Sigmoid colon (tissue), 7 donors: Measurements from ENCODE around the gene LCMT1. TPM values are rescaled to one million over a fixed set of nuclear protein-coding genes. Genes with fewer than 3 reads are reported as not detected.

Experiments
- DNase-seq: peaks from one replicate; pipeline ENCODE4 v3.0.0-alpha.2; 2019
- H3K27ac ChIP-seq, 4 donors: fragments of 200-600 bp; sonication (generic); one replicate each; pipeline ENCODE4 v1.5.1; 2016 to 2019; ENCODE audit warnings: mild to moderate bottlenecking in 1 of 4
- H3K27me3 ChIP-seq, 3 donors: fragments of 200-600 bp; sonication (generic); one replicate each; pipeline ENCODE4 v1.5.1; 2019; ENCODE audit warnings: mild to moderate bottlenecking in 1 of 3
- H3K36me3 ChIP-seq, 4 donors: fragments of 200-600 bp; sonication (generic); one replicate each; pipeline ENCODE4 v1.5.1; 2016 to 2019
- H3K4me1 ChIP-seq, 4 donors: fragments of 200-600 bp; sonication (generic); one replicate each; pipeline ENCODE4 v1.5.1; 2017 to 2019
- H3K4me3 ChIP-seq, 4 donors: fragments of 200-600 bp; sonication (generic); one replicate each; pipeline ENCODE4 v1.5.1; 2017 to 2019; ENCODE audit warnings: mild to moderate bottlenecking in 2 of 4, moderate library complexity in 1 of 4
- H3K9me3 ChIP-seq, 4 donors: fragments of 200-600 bp in 3 of 4; sonication (generic) in 3 of 4; one replicate each; pipeline versions ENCODE4 v1.5.1 to v1.6.1; 2013 to 2019
- EP300 ChIP-seq, 4 donors: sonication (generic); formaldehyde crosslinking; IDR thresholded peaks; one replicate each; pipeline ENCODE4 v1.6.1; 2017; ENCODE audit warnings: antibody characterized with exemption in 4 of 4
- POLR2A ChIP-seq, 2 donors: fragments of 450-650 bp; IDR thresholded peaks; one replicate each; pipeline ENCODE4 v1.6.1; 2016; ENCODE audit warnings: antibody characterized with exemption in 2 of 2, mild to moderate bottlenecking in 2 of 2, moderate library complexity in 2 of 2
- POLR2AphosphoS5 ChIP-seq, 4 donors: sonication (generic); formaldehyde crosslinking; IDR thresholded peaks; one replicate each; pipeline ENCODE4 v1.6.1; 2017; ENCODE audit warnings: antibody characterized with exemption in 4 of 4
- WGBS, 2 donors: extraction: QIAGEN DNeasy Blood & Tissue Kit; methylation state at CpG; one replicate each; pipeline ENCODE4 v1.1.7; 2013; 5-methylcytosine and 5-hydroxymethylcytosine counted together
- intact Hi-C: fragments of 100-400 bp; cut with DNase I; formaldehyde crosslinking; loops from one replicate; pipeline ENCODE4 v1.15.1; 2023
- polyA plus RNA-seq, 3 donors: library from polyadenylated mRNA; stranded (reverse); fragments of 200-250 nt; gene quantifications; one replicate each; pipeline ENCODE4 v1.2.3, GENCODE V29; 2013
- total RNA-seq, 4 donors: library from RNA; depleted of rRNA; stranded (reverse); fragments of >200 nt; gene quantifications; one replicate each; pipeline ENCODE4 v1.1.0, GENCODE V29; 2016
- TF ChIP-seq, protein P1 (sequence below), 4 experiments: fragments of 450-650 bp in 3 of 4; fragments of 200-600 bp in 1 of 4; IDR thresholded peaks; one replicate each; pipeline ENCODE4 v1.5.1; 2016 to 2019; ENCODE audit warnings: antibody characterized with exemption in 4 of 4, mild to moderate bottlenecking in 3 of 4, moderate library complexity in 2 of 4
- donor health status: healthy with polysubstance abuse.
- donor health status: Bipolar disorder and iron deficiency.
- donor health status: healthy.

Gene LCMT1
- total and polyA plus RNA-seq, 7 donors = 27.0 to 61.5 (median 43.5) TPM

DNA sequence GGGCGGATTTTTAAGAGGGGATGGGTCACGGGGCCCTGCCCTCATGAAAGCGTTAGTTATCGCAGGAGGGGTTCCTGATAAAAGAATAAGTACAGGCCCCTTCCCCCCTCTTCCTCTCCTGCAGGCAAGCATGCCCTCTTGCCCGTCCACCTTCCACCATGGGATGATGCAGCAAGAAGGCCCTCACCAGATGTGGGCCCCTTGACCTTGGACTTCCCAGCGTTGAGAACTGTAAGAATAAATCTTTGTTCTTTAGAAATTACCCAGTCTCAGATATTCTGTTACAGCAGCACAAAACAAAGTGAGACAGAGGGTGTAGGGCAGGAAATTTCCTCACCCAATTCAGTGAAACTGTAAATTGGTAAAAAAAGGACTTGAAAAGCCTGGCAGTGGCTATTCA, 27.8 kb upstream of the LCMT1 start:
- intact Hi-C loops = no loop called here
- WGBS, 2 donors = 84 to 85% methylated on average over 6 of the region's 6 CpGs
- Histone ChIP-seq H3K4me1 (no peaks in the 10 kb centered on the region), H3K9me3 (no peaks in the 10 kb centered on the region), H3K36me3 (peaks cover 0 to 4% (median 0%) of the 10 kb centered on the region in 4 donors), H3K27ac (no peak overlapping the region), H3K27me3 (no peaks in the 10 kb centered on the region), H3K4me3 (no peak overlapping the region)
- TF ChIP-seq, protein P1, sequence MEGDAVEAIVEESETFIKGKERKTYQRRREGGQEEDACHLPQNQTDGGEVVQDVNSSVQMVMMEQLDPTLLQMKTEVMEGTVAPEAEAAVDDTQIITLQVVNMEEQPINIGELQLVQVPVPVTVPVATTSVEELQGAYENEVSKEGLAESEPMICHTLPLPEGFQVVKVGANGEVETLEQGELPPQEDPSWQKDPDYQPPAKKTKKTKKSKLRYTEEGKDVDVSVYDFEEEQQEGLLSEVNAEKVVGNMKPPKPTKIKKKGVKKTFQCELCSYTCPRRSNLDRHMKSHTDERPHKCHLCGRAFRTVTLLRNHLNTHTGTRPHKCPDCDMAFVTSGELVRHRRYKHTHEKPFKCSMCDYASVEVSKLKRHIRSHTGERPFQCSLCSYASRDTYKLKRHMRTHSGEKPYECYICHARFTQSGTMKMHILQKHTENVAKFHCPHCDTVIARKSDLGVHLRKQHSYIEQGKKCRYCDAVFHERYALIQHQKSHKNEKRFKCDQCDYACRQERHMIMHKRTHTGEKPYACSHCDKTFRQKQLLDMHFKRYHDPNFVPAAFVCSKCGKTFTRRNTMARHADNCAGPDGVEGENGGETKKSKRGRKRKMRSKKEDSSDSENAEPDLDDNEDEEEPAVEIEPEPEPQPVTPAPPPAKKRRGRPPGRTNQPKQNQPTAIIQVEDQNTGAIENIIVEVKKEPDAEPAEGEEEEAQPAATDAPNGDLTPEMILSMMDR (IDR thresholded peaks at IDR 0.05) = no peak
- no peak for TF ChIP-seq POLR2A (IDR thresholded peaks at IDR 0.05)
- no peak for TF ChIP-seq POLR2AphosphoS5 (IDR thresholded peaks at IDR 0.05)
- TF ChIP-seq EP300 (IDR thresholded peaks at IDR 0.05) = no peak
- no peak for DNase-seq

DNA sequence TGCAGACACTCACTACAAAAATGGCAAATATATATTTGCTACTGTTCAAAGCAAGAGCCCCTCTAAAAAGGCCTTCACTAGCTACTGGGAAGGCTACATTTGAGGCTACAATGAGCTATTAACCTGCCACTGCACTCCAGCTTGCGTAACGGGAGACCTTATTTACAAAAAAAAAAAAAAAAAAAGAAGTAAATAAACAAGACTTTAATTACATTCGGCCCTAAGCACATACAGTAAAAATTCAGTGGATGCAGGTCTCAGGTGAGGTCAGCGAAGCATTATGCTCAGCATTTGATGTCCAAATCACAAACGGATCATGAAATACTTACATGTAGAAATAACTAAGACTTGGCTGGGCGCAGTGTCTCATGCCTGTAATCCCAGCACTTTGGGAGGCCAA, 26.7 kb upstream of the LCMT1 start:
- Histone ChIP-seq H3K27me3 (no peaks in the 10 kb centered on the region), H3K36me3 (peaks cover 0 to 4% (median 0%) of the 10 kb centered on the region in 4 donors), H3K4me3 (no peak overlapping the region), H3K27ac (no peak overlapping the region), H3K4me1 (no peaks in the 10 kb centered on the region), H3K9me3 (no peaks in the 10 kb centered on the region)
- intact Hi-C loops = no loop called here
- DNase-seq = no peak
- TF ChIP-seq POLR2AphosphoS5 (IDR thresholded peaks at IDR 0.05) (no peak), POLR2A (IDR thresholded peaks at IDR 0.05) (no peak), EP300 (IDR thresholded peaks at IDR 0.05) (no peak)
- TF ChIP-seq, protein P1 (IDR thresholded peaks at IDR 0.05) = no peak
- WGBS, 2 donors = 66 to 78% methylated on average over 6 of the region's 6 CpGs

DNA sequence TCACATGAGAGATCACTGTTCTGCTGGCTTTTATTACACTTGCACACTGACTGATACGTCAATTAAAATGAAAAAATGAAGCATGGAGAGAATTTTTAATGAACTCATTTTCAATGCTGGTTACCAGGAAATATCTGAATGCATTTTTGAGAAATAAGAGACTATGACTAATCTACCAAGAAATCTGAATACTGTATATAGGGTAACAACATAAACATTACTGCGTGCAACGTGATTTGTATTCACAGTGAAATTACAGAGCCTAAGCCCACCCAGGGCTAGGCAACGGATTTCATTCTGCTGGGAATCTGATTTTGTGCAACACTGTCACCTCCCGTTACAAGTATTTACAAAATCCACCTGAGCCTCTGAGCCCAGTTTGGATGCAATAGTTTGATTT, 23.8 kb upstream of the LCMT1 start:
- H3K4me1 ChIP-seq = no peaks in the 10 kb centered on the region
- no peaks in the 10 kb centered on the region for H3K9me3 ChIP-seq
- no peak for DNase-seq
- no peak overlapping the region for H3K4me3 ChIP-seq
- no peaks in the 10 kb centered on the region for H3K36me3 ChIP-seq
- WGBS, 2 donors = 69 to 70% methylated on average over 5 of the region's 5 CpGs
- intact Hi-C loops = no loop called here
- H3K27ac ChIP-seq = no peak overlapping the region
- H3K27me3 ChIP-seq = no peaks in the 10 kb centered on the region
- TF ChIP-seq POLR2AphosphoS5 (IDR thresholded peaks at IDR 0.05) (no peak), EP300 (IDR thresholded peaks at IDR 0.05) (no peak), POLR2A (IDR thresholded peaks at IDR 0.05) (no peak)
- TF ChIP-seq, protein P1 (IDR thresholded peaks at IDR 0.05) = no peak

DNA sequence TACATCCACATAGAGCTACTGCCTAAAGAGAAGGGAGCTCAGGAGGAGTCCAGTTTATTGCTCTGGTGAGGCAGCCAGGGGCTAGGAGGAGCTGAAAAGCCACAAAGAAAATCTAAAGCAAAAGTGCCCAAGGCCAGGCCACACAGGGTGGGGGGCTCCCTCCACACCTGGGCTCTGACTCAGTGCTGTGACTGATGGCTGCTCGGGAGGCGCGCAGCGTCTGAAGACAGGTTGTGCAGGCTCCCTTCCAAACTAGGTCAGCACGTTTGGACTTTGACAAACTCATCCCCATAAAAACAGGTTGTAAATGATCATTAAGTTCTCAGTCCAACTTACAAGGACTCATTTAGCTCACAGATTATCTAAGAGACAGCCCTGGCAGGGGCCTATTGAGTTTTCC, 22.2 kb upstream of the LCMT1 start:
- no peaks in the 10 kb centered on the region for H3K4me1 ChIP-seq
- no peak overlapping the region for H3K27ac ChIP-seq
- no peaks in the 10 kb centered on the region for H3K9me3 ChIP-seq
- H3K4me3 ChIP-seq = no peak overlapping the region
- WGBS, 2 donors = 18 to 57% methylated on average over 5 of the region's 5 CpGs
- TF ChIP-seq POLR2A (IDR thresholded peaks at IDR 0.05) = no peak
- no peak for TF ChIP-seq EP300 (IDR thresholded peaks at IDR 0.05)
- TF ChIP-seq POLR2AphosphoS5 (IDR thresholded peaks at IDR 0.05) = no peak
- TF ChIP-seq, protein P1 (IDR thresholded peaks at IDR 0.05) = no peak
- no peak for DNase-seq
- no peaks in the 10 kb centered on the region for H3K36me3 ChIP-seq
- H3K27me3 ChIP-seq = no peaks in the 10 kb centered on the region
- intact Hi-C loops = no loop called here

DNA sequence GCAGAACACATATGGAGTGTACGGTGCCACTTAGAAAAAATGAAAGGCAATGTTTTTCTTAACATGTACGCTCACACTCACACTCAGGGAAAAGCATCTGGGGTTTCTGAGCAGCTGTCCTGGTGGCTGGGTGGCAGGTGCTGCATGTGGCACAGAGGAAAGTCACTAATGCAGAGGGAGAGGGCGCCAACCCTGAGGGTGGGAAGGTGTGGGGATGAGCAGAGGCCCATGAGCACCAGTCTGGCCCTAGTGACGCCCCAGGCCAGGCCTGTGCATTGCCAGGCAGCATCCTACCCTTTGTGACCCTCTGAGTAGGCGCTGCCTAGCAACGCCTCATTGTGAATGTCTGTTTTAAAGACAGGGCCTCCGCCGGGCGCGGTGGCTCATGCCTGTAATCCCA, 19.1 kb upstream of the LCMT1 start:
- 84 to 91% methylated on average over 10 of the region's 10 CpGs for WGBS, 2 donors

More for the DNA sequence above, 19.1 kb upstream of the LCMT1 start:
- no peak for TF ChIP-seq POLR2AphosphoS5 (IDR thresholded peaks at IDR 0.05)
- TF ChIP-seq POLR2A (IDR thresholded peaks at IDR 0.05) = no peak
- TF ChIP-seq, protein P1 (IDR thresholded peaks at IDR 0.05) = no peak
- TF ChIP-seq EP300 (IDR thresholded peaks at IDR 0.05) = no peak
- H3K36me3 ChIP-seq = no peaks in the 10 kb centered on the region
- H3K27me3 ChIP-seq = no peaks in the 10 kb centered on the region
- no peak overlapping the region for H3K4me3 ChIP-seq
- DNase-seq = no peak
- no peaks in the 10 kb centered on the region for H3K9me3 ChIP-seq
- H3K4me1 ChIP-seq = no peaks in the 10 kb centered on the region
- no peak overlapping the region for H3K27ac ChIP-seq
- intact Hi-C loops = no loop called here
